GM18870 (cell line): ENCODE data around the gene EXOC4.

Experiments used
- ATAC-seq: cut with Tn5 transposase; IDR thresholded peaks from one replicate; pipeline ENCODE4 v1.9.1; 2021; ENCODE audit warnings: moderate library complexity; ENCODE audit not compliant: unreplicated experiment

Gene EXOC4

DNA sequence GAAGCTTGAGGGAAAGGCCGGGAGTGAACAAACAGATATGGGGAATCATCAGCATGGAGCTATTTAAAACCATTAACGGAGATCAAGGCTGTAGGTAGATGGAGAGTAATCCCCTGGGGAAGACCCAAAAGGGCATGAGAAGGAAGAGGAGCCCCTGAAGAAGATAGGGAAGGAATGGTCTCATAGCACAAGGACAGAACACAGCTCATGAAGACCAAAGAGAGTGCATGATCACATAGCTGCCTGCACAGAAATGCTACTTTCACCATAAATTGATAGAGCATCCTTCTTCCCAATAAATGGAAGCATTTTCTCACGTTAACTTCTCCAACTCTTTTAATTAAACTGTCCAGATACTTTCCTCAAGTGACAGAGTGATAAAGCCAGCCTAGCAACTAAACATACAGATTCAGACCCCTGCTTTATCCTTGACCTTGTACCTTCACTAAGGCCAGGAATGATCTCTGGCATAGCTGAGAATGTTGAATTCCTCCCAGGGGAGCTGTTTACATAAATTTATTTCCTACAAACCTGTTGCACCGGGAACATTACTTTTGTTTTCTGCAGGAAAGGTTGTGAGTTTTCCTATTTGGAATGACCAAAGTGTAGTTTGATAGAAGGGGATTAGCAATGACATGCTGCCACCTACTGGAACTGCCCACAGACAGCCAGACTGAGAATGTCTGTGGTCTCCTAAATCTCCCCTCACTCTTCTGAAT, 763.5 kb downstream of the EXOC4 start:
- ATAC-seq, result no peak

DNA sequence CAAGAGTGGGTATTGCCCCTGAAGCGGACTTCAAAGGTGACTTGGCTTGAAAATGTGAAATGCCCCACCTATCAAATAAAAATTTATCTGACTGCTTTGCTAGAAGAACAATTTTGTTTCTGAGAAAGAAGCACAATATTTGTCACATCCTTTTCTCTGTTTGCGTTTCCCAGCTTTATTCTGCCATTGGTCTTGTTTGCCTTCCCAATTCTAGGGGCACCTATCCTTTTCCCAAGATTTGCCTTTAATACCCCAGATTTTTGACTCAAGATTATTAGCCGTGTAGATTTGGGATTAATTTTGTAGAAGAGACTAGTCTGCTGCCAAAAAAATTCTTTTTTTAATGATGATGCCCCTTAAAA, 764.0 kb downstream of the EXOC4 start:
- ATAC-seq, result no peak

DNA sequence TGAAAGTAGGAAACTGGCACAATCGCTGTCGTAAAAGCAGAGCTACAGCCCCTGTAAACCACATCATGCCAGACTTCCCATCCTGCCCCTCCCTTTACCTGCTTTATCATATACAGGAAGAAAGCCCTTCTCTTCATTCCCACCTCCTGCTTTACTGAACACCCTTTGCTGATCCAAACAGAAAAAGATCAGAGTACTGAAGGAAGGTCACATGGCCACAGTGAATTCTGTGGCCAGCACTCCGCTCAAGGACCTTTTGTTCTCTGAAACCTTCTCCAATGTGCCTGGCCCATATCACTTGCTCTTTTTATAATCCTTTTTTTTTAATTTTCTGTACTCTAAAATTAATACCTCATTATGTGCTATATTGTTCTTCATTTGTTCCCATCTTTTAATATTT, 765.4 kb downstream of the EXOC4 start:
- ATAC-seq, result no peak

DNA sequence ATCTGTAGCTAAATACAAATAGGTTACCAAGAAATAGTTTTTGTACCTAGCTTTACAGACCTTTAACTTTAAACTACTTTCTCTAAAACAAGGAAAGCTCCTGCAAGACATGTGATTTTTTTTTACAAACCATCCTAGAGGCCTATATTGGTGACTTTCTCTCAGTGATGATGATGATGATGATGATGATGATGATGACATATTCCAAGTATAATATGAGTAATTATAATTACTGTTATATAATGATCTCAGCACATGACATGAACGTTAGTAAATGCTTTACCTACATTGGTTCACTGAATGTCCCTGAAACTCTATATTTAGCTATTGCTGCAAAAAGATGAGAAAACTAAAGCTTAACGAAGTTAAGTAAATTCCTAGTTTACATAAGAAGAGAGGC, 766.4 kb downstream of the EXOC4 start:
- no peak for ATAC-seq

DNA sequence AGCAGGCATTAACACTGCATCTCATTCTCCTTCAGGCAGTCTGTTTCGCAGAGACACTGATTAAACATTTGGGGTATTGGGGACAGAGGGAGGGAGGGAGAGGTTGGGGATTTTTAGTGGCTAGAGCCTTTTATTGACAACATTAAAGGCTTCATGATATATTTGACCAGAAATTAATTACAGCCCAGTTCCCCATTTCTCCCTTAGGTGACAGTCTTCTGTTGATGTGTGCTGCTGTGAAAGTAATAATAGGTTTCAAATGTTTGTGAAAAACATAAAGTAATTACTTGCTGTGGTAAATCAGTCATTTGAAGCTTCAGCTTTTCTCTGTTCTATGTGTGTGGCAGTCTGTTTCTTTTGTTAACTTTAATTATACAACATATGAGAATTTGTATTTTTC, 769.0 kb downstream of the EXOC4 start:
- no peak for ATAC-seq

DNA sequence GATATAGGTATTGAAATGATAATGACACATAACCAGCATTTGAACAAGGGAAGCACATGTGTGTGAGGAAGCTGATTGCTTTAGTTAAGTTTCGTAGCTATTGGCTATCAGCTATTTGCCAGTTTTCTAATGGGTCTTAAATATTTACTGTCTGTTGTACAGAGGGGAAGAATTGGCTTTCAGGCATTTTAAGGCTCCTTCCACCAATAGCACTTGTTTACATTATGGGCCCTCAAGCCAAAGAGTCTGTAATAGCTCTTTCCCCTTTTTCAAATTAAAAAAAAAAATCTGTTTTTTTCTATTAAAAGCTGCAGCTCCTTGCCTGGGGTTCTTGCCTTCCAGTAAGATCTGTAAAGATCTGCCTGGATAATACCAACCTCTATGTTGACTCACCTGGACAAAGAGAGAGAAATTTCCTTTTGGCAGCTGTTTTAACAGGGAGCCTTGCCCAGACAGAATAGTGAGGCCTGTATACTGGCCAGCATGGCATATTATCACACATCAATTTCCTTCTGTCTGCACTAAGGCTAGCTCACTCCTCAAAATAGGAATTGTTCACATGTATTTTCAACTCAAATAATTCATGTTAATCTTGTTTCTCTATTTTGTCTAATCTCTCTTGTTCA, 769.5 kb downstream of the EXOC4 start:
- ATAC-seq, result no peak

DNA sequence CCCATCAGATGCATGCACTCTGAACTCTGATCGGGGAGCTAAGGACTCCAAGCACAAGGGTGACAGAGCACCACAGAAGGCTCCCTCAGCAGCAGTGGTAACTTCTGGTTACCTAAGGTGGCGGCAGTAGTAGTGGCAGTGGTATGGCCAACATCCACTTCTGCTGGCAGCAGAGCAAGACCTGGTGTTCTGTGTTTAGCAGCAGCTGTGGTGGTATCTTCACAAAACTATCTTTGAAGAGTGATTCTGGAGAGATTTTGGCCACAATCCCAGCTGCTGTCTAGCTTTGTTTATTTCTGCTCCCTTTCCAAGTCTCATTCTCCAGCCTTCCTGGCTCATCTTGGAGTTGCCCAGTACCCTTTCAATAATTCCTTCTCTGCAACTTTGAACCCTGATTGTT, 771.9 kb downstream of the EXOC4 start:
- no peak for ATAC-seq

DNA sequence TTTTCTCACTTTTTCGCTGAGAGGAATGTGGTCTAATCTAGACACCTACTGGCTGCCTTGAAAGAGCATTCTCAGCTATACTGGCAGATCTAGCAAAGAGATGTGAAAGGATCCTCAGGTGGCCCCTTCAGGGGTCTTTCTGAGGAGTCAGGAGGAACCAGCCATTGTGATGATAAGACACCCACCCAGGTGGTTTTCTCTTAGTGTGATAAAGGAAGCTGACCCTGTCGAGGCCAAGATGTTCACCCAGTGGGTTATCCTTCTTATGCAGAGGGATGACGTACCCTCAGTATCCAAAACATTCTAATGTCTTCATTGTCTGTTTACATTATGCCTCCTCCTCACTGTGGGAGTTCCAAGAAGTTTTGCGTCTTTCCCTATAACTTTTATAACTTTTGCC, 776.0 kb downstream of the EXOC4 start:
- no peak for ATAC-seq

DNA sequence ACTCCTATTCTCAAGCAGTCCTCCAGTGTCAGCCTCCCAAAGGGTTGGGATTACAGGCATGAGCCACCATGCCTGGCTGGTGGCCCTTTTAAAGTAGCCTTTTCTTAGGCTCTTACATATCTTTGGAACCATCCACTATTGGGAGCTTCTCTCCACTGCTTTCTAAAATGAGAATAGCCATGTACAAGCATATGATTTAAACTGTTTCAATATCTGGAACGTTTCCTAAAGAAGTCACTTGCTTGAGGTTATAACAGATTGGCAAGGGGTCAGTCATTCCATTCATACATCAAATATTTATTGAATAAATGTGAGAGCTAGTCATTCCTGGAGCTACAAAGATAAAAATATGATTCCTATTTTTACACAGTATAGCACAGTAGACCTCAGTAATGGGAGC, 776.9 kb downstream of the EXOC4 start:
- no peak for ATAC-seq

DNA sequence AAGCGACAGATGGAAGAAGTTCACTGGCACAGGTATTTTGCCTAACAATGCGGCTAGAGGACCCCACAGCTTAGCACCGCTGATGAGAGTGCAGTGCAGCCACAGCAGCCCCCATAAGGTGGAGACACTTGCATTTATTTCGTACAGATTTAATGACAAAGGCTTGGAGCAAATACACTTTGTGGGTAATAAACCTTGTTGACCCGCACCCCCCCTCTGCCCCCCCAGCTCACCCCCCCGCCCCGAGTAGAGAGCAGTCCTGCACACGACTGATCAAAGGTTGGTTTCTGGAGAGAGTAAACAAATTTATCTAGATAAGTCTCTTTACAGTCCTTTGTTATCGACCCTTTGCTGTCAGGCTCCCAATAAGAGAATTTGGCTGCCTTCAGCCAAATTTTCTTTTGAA, 777.6 kb downstream of the EXOC4 start:
- no peak for ATAC-seq

DNA sequence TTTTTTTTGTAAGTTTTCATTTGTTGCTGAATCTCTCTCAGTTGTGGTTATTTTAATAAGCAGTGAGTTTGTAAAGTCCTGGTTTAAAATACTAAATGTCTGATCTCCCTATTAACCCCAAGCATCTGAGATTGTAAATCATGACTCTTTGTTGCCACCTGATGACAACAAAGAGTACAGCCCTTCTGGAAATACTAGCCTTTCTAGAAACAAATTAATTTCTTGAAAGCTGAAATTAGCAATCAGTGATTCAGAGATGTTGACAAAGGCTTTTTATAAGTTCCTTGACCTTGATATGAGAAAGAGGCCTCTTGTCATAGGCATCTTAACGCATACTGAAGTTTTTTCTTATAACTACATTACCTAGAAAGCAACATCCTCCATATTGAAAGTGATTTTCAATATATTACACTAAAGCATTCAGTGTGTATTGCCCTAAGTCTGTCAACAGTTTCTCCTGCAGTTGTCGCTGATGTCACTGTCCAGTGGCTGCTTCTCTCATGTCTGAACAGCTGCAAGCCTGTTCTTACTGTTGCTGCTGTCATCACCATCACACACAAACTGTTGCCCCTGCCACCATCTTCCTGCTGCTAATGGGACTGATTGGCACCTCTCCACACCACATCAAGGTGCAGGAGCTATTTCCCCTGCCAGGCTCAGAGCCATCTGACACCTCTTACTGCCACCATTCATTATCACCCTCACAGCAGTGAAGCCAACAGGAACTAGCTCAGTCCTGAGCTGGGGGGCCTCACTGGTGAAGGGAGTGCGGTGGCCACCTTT, 779.1 kb downstream of the EXOC4 start:
- no peak for ATAC-seq

DNA sequence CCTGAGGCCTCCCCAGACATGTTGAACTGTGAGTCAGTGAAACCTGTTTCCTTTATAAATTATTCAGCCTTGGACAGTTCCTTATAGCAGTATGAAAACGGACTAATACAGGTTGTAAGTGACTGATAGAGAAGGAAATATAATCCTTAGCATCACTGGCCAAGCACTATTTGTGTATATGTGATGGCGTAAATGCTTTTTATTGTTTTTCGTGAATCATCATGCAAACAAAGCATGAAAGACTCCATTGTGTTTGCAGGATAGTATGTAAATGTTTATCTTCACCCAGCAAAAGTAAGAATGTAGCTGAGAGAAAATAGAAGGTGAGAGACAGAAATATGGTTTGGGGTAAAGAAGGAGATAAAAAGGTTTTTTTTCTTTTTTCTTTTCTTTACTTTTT, 781.8 kb downstream of the EXOC4 start:
- ATAC-seq, result no peak

DNA sequence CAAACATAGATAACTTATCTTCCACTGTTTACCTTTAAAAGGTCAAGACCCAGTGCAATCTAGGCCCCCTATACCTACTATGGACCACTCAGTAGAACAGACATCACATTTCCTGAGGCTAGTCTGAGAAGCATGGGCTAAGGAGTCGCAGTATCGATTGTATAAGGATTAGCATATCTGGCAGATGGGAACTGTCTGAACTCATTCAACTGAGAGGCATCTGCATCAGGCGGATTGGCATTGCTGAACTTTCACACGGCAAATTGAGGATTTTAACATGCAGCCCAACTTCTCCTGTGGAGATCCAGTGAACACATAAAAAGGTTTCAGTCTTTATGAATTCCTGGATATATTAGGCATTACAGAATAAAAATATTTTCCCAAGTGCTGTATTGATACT, 785.1 kb downstream of the EXOC4 start:
- ATAC-seq, result no peak

DNA sequence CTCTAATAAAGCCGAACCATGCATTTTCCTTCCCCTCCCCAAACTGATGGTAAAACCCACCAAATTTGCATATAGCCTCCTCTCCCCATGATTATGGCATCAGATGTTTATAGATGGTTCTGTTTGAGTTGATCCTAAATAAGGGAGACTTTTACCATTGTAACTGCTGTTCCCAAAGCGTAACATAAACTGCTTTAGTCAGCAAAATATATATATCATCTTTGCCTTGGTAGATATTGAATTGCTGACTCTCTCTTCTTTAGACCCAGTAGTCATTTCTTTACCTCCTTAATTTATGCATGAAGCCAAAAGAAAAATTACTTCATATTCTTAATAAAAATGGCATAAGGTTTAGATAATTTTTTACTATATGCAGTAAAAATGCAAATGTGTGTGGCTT, 788.1 kb downstream of the EXOC4 start:
- ATAC-seq, result no peak

DNA sequence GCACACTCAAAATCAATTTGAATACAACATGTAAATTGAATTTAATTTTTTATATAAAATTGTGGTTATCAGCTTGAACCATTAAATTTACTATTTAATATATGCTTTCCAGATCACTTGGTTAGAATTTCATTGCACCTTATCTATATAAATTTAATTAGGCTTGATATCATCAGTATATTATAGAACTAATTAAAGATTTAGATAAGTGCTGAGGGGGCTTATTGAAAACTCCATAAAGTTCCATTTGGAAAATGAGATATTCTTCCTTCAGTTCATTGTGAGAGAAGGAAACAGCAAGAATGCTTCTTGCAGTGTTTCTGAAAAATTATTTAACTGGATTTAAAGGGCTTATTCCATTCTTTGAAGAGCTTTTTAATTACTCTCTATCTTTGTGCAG, 788.6 kb downstream of the EXOC4 start:
- ATAC-seq, result no peak

DNA sequence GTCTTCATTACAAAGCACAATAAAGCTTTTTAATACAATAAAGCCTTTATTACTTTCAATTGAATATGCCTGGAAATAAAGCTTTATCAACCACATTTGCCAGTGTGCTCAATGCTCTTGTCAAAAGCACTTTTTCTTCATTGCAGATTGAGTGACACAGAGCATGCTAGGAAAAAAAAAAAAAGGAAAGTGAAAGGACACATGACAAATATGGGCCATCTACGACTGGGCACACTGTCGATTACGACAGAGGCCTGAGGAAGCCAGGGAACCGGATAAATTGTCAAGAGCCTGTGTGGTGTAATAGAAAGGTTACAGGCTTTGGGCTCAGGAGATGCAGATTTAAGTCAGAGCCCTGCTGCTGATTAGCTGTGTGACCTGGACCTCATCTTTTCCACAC, 789.4 kb downstream of the EXOC4 start:
- ATAC-seq, result no peak

DNA sequence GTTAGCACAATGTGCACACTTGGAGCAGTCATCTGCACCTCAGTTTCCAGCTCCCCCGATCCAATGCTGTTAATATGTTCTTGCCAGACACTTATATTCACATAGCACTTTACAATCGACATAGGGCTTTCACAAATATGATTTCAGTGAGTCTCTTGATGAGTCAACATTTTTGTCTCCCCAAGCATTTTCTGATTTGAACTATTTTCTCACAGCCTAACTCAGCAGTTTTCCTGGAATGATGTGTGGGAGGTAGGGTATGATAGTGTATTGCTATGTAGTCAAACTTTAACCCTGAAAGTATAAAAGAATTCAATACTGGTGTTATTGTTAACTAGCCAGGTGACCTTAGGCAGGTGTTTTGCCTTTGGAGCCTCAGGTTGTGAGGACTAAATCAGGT, 791.8 kb downstream of the EXOC4 start:
- ATAC-seq, result no peak

DNA sequence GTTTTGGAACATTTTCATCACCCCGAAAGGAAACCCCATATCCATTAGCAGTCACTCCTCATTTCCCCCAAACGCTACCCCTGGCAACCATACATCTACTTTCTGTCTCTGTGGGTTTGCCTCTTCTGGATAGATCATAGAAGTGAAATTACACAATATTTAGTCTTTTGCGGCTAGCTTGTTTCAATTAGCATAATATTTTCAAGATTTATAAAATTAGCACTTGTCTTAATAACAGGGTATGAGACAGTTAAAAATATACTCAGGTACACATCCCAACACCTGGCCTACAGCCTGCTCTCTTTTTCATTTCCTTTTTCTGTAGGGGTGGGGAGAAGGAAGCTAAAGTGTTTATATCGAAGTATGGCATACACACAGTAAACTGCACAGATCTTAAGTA, 792.8 kb downstream of the EXOC4 start:
- ATAC-seq, result no peak

DNA sequence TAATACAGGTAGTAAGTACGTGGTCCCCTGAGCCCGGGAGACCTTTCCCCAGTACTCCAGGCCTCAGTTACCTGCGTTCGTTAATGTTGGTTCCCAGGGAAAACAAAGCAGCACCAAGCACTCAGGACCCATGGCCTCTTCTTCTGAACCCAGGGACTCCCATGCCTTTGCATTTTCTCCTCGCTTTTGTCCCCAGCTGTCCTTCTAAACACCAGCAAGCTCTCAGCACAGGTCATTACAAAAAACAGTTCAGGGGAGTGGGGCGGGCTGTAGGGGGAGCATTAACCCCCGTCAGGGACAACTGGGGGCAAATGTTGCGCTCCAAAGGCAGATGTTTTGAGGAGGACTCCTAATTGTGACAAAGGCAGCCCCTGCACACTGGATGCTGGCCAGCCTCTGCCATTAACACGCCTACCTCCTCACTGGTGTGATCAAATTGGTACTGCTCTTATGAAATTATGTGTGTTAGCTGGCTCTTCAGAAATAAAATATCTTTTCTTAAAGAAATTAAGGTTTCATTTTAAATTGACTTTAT, 793.8 kb downstream of the EXOC4 start:
- no peak for ATAC-seq

DNA sequence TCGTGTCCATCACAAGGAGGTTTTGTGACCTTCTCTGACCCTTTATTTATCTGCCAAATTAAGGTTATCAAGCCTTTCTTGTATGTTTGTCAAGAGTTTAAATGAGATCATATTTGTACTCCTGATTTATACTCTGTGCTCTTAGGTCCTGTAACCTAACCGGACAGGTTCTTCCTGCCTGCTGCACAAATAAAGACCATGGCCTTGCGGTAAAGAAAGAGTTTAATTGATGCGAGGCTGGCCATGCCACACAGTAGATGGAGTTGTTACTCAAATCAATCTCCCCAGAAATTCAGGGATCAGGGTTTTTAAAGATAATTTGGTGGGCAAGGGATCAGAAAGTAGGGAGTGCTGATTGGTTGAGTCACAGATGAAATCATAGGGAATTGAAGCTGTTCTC, 794.8 kb downstream of the EXOC4 start:
- ATAC-seq, result no peak

DNA sequence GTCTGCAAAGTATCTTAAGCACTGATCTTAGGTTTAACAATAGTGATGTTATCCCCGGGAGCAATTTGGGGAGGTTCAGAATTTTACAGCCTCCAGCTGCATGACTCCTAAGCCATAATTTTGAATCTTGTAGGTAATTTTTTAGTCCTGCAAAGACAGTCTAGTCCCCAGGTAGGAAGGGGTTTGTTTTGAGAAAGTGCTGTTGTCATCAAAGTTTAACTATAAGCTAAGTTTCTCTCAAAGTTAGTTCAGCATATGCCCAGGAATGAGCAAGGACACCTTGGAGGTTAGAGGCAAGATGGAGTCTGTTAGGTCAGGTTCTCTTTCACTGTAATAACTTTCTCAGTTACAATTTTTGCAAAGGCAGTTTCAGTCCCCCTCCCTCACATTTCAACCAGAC, 795.3 kb downstream of the EXOC4 start:
- no peak for ATAC-seq

DNA sequence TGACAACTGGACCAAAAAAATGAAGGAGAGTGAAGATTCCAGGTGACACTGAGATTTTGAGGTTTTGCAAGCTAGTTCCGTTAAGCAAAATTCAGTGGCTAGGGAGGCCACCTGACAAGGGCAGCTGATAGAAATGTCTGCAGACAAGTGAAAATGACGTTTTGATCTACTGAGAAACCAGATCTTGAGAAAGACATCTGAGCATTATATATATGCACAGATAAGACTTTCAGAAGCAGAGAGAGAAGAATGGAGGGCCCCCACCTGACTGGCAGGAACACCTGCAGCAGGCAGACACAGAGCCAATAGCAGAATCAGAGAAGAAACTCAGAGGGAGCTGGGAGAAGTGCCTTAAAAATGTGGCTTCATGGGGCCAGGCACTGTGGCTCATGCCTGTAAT, 798.1 kb downstream of the EXOC4 start:
- ATAC-seq, result no peak
